HG02571 (cell line): Measurements from ENCODE around the gene TDRKH.

ENCODE experiments used
- ATAC-seq: cut with Tn5 transposase; IDR thresholded peaks from one replicate; pipeline ENCODE4 v1.9.1; 2021; ENCODE audit warnings: mild to moderate bottlenecking, moderate library complexity; ENCODE audit not compliant: unreplicated experiment

The TDRKH gene

DNA sequence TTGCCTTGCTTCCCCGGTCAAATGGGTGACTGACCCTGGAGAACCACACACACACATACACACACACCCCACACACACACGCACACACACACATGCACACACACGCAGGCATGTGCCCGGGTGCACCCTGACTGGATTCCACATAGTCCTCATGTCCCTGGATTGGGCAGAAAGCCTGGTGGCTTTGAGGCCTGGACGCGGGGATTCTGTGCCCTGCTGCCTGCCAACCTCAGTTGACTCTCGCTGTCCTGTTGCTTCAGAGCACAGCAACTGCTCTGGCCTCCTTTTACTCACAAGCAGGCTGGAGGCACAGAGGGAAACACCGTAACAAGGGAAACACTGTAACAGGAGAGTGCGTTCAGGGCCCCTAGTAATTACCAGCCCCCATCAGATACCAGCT, 34.9 kb upstream of the TDRKH start:
- no peak for ATAC-seq

DNA sequence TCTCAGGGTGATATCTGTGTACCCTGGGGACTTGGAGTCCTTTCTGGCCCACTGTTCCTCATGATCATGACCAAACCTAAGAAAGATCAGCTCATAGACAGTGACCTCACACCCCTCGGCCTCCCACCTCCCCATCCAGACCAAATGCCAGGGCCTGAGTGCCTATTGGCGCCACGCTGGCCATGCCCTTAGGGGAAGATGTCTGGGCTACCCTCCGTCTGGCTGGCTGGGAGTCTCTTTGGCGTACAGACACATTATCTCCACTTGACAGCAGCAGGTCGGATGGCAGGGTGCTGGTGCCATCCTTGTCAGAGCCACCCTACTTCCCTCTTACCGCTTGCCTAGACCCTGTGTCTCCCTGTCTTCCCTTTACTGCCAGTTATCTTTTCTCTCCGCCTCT, 32.9 kb upstream of the TDRKH start:
- no peak for ATAC-seq

DNA sequence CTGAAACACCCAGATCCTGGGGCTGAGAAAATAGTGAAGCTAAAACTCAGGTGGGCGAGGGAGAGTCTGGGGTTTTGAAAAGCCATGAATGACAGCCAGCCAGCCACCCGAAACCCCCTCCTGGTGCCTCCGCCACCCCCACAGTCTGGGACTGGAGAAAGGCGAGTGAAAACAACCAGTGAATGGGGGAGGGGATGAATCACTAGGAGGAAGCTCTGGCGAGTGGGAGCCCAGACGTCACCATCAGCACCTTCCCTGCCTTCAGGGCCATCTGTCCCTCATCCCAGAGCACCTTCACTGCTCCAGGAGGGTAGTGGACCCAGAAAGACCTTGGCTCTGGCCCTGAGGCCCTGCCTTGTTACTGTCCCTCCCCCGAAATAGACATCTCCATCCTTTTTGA, 32.1 kb upstream of the TDRKH start:
- ATAC-seq = no peak

GRCh38 chr1:151820940-151821339, 30.6 kb upstream of the TDRKH start:
- no peak for ATAC-seq

GRCh38 chr1:151819976-151820623, 29.8 kb upstream of the TDRKH start:
- ATAC-seq = no peak

- no peak for ATAC-seq
These were observed 29.0 kb upstream of the TDRKH start for GRCh38 chr1:151819227-151819835.

GRCh38 chr1:151817353-151817730, 27.0 kb upstream of the TDRKH start:
- no peak for ATAC-seq

DNA sequence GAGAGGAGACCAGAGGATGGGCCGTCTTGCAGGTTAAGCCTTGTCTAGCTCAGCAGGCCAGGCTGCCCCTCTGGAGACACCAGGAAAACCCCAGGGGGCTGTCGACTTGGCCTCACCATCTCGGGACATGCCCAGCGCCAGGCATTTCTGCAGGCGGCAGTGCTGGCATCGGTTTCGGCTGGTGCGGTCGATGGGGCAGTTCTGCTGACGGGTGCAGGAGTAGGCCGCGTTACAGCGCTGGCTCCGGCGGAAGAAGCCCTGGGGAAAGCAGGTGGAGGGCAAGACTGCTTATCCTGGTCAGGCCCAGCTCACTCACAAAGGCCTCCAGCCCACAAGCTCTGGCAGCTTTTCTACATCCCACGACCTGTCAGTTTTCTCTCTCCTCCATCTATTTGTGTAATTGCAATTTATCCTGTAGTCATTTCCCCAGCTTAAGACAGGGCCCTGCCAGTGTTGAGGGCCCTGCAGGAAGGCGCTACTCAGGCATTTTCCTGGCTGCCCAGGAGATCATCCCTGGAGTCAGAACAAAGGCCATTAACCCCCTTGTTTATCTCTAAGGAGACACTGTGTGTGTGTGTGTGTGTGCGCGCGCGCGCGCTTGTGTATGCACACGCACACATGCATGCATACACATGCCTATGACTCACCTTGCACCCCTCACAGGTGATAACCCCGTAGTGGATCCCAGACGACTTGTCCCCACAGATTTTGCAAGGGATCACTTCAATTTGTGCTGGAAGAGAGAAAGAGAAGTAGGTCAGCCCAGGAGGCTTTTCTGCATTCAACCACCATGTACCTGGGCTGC, 26.4 kb upstream of the TDRKH start:
- no peak for ATAC-seq

DNA sequence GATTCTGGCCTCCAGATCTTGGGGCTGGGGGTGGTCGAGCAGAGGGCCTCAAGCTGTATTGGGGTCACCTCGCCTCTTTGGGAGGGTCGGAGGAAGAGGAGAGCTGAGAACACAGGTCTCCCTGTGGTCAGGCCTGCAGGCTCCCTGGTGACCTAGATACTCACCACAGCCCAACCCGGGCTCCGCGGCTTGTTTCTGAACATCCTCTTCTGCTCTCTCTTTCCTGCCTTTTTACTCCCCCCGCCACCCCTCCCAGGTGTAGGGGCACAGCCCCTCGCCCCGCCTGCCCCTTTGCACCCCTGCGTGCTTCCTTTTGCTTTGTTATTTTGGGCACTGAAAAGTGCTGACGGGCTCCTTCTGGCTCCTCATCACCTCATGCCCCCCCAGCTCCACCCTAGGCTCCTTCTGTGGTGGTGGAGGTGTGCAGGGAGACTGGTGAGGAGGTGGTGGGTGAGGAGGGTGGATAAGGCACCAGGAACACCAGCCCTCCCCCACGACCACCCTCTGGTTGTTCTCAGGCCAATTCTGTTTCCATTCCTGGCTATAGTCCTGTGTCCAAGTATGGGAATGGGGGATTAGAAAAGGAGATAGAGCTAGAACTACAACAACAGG, 25.5 kb upstream of the TDRKH start:
- ATAC-seq = no peak

DNA sequence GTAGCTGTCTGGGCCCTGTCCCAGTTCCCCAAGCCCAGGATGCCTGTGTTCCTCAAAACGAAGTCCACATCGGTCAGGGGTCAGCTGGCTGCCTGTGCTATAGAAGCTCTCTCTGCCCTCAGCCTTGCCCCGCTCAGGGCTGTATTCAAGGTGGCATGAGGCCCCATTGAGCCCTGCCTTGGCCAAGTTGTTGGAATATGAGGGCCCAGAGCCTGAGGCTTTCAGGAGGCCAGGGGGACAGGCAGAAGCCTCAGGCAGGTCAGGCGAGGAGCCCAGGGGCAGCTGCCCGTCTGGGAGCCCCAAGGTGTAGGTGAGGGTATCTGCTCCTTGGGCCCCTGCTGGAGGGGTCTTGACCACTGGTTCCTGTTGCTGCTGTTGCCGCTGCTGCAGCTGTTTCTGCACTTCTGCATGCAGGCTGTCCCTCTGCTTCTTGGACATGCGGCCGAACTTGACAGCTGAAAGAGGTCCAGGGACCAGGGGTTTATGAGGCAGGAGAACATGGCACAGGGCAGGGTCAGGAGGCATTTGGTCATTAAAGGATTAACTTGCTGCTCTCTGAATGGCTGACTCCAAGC, 24.8 kb upstream of the TDRKH start:
- no peak for ATAC-seq

DNA sequence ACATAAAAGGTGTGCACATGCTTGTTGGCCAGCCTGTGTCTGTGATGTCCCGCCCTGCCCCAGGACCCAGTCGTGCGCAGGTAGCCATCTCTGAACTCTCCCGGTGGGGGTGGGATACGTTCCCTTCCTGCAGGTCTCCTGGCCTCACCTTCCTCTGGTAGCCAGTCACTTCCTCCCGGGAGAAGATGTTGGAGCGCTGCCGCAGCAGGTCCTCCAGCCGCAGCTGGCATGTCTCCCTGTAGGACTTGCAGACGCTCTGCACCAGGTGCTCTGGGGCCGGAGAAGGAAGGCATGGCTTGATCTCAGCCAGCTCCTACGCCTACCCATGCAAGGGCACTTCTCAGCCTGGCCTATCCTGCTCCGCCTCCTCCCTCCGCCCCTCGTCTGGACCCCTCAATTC, 24.1 kb upstream of the TDRKH start:
- ATAC-seq = no peak

DNA sequence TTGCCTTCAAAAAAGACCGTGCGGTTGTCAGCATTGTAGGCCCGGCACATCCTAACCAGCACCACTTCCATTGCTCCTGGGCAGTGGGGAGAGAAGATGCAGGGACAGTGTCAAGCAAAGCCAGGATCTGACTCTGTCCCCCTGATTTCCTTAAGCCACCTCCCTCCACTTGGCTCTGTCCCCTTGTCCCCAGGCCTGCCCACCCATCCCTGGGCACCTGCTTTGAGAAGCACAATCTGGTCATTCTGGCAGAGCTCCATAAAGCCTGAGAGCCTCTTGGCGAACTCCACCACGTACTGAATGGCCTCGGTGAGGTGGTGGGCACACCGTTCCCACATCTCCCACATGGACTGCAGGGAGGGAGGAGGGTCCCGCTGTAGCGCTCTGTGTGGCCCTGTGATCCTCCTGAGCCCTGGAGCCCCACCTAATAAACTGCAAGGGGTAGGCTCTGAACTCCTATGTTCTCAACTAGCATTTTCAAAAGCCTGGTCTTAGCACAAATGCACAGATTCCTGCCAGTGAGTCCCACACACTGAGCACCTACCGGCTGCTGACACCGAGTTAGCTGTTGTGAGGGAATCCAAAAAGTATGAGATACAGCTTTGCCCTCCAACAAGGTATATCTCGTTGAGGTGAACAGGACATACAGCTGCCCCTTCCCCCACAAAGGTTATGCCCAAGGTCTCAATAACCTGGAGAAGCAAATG, 23.1 kb upstream of the TDRKH start:
- ATAC-seq = no peak

DNA sequence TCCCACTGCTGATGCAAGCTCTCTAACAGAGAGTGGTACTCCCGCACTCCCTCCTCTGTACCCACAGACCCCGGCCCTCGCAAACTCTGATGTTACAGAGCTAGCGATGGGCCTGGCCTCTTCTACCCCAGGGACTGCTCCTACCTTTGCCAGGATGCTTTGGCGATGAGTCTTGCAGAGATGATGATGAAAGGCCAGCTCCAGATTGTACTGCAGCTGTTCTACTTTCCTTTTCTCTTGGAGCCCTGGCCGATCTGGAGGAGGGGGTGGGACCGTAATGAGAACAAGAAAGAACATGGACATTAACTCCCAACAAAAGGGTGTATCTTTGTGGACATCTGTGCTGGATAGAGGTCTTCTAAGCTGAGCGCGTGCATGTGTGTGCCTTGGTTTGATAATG, 20.9 kb upstream of the TDRKH start:
- ATAC-seq = no peak

DNA sequence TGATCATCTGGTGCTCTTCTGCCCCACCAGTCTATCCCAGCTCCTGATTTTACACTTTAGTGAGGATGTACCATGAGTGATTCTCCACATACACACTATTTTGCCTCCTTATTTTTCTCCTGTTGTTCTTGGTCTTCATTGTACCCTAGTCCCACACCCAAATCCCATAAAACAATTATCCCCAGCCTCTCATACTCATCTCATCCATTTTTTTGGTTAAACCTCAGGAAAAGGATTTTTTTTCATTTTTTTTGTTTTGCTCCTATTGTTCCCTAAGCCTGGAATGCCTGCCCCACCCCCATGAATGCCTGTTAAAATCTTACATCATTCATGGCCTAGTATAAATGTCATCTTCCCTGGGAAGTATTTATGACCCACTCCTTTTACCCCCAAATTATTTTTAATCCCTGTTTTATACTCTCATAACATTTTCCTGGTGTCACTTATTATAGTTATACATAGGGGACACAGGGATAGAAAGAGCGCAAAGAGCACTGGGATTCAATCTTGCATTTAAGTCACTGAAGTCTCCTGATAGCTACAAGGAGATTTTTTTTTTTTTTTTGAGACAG, 19.8 kb upstream of the TDRKH start:
- ATAC-seq = no peak

DNA sequence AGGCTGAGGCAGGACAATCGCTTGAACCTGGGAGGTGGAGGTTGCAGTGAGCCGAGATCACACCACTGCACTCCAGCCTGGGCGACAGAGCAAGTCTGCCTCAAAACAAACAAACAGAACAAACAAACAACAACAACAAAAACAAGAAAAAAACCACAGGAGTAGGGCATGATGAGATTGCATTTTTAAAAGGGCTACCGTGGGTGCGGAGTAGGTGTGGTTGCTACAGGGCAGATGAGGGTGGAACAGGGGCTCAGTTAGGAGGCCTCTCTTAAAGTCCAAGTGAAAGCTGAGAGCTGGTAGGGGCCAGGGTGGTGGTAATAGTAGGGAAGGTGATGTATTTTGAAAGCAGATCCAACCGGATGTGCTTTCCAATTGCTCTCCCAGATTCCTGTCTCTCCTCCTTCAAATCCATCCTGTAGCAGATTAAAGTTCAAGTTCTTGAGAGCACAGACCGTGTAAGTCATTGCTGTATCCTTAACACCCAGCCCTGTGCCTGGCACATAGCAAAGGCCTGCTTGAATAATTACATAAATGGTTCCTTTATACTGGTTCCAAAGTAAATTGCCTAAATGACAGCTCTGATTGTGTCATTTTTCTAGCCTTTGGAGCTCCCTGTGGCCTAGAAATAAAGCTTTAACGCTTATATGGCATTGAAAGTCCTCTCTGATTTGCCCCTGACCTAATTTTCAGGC, 19.1 kb upstream of the TDRKH start:
- ATAC-seq = no peak

DNA sequence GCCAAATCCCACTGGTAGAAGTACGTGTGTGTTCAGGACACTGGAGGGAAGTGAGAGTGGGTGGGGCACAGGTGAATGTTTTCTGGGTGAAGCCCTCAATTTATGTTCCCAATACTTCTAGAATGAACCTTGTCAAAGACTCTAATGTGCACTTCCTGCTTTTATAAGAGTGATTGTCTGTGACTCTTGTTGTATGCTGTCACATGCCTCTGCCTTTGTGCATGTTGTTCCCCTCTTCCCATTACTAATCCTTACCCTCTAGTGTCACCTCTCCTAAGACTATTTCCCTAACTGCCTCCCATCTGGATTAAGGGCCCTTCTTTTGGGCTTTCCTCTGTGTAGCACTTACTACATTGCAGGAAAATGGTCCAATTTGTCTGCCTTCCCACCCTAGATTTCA, 17.5 kb upstream of the TDRKH start:
- ATAC-seq = no peak

DNA sequence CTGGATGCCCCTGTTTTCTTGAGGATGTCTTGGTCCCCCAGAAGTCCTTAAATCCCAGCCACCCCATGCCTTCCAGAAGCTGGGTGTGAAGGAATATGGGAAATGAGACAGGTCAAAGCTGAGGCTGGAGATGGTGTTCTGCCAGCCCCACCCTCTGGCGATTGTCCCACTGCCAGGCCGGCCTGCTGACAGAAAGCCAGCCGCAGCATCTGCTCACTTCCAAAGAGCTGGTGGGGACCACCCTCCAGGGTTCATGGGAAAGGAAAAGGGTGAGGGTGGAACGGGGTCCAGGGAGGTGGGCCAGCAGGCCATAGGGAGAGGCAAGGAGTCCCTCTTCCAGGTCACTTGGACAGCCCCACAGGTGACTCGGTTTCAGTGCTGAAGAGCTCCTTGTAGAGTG, 16.8 kb upstream of the TDRKH start:
- ATAC-seq = no peak

DNA sequence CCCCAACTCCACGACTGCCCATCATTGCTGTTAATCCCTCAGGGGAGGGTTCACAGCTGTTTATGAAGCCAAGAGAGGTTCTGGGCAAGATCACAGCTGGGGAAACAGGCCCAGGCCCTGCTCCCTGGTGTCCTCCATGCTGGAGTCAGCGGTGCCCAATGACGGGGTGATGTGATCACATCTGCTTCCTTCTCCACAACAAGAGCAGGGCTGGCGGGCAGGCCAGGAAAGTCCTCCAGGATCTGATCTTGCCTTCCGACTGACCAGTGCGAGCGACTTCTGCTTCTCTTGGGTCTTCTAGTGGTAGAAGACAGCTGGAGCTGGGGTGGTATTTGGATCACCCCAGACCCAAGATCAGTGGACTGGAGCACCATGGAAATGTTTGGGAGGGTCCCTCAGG, 15.9 kb upstream of the TDRKH start:
- ATAC-seq = no peak

DNA sequence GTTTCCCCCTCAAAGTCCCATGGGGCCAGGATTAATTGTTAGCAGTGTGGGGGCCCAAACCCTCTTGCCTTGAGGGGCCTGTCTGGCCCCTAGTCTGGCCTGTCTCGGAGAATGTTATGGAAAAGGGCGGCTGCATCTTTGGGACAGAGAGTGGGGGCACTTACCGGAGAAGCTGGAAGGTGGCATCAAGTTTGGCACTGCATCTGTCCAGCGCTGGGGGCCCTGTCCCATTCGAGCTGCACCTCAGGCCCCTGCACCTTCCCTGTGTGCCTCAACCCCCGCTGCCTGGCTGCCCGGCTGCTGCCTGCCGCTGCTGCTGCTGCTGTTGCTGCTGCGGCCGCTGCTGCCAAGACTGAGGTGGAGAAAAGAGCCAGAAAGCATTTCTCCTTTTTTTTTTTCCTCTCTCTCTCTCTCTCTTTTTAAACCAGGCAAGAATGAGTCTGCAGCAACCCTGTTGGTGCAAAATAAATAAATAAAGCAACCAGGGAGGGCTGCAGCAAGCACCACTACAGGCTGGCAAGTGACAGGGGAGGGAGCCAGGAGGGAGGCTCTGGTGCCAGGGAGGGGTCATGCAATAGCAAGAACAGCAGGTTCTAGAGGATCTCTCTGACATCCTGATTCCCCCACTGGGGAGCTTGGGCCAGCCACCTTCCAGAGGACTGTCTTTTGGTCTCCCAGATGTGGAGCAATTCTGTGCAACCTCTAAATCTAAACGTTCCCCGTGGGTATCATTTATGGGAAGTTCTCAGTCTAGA, 14.9 kb upstream of the TDRKH start, which contains the start of gene LINGO4:
Gene LINGO4 (minus strand): TSS at position 354 of the 755 bp plus-strand sequence. CDS start 2,715 bp downstream, outside the sequence.
- no peak for ATAC-seq
